ENCODE results near the gene RSPO4.

DNA sequence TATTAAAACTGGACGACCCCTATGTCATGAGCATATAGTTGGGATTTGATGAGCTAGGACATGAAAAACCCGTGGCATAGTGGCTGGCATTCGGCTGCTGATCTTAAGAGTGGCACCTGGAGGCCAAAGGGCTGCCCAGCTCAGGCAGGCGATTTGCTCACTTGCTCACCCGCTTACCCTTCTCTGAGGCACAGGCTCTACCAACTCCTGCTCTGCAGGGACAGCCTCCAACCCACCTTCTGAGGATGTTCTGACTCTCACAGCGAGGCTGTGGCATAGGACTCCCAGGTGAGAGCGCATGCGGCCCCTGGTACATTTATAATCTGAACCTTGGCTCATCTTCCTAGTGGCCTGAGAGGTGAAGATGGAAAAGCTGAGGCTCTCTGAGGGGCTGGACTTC lies 995 bp downstream of the RSPO4 start:
- no peak for TF ChIP-seq RFX5 (IDR thresholded peaks at IDR 0.05)
- no peak for TF ChIP-seq CTCF (IDR thresholded peaks at IDR 0.05)
- TF ChIP-seq BHLHE40 (IDR thresholded peaks at IDR 0.05; ENCODE audit: low read depth, low read length): no peak
- TF ChIP-seq POLR2A (IDR thresholded peaks at IDR 0.05; ENCODE audit: low read length): no peak
- TF ChIP-seq KDM5A (IDR thresholded peaks at IDR 0.05): no peak
- TF ChIP-seq MAFK (IDR thresholded peaks at IDR 0.05; ENCODE audit: partially characterized antibody): no peak

Measured in A549 (cell line).